Measurements from ENCODE around the gene AOAH.
"Not testable (repeated sequence)": the region's sequence is repeated elsewhere in the genome, so short reads cannot be mapped to it uniquely, and the experiment has no call there.

AOAH gene

DNA sequence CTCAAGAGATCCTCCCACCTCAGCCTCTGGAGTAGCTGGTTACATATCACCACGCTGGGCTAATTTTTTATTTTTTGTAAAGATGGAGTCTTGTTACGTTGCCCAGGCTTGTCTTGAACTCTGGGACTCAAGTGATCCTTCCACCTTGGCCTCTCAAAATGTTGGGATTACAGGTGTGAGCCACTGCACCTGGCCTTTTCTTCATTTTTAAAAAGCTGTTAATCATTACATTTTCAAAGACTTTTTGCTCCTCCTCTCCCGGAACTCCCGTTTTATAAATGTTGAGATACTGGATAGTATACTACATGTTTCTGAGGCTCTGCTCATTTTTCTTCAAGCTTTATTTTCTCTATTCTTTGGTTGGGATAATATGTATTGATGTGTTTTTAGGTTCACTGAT is 16.4 kb downstream of the AOAH start:
- no peak for TF ChIP-seq JUND (IDR thresholded peaks at IDR 0.05; ENCODE audit: low read depth)
- no peak for DNase-seq (ENCODE audit: low read depth in 1 of 2, low spot score in 1 of 2)
- in situ Hi-C loops (cut with HindIII; ENCODE audit: low pct_unique_long_range_greater_than_20kb, low sequenced_read_pairs) = no loop called here

DNA sequence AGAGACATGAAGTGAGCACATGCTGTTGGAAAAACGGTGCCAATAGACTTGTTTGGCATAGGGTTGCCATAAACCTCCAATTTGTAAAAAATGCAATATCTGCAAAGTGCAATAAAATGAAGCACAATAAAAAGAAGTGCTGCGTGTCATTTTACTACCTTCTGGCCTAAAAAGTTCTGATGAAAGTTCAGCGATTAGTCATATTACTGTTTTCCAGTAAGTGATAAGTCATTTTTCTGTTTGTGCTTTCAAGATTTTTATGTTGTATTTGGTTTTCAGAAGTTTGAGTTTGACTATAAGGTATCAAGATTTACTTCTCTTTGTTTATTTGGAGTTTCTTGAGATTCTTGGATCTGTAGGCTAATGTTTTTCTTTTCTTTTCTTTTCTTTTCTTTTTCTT is 16.8 kb downstream of the AOAH start:
- no peak for TF ChIP-seq JUND (IDR thresholded peaks at IDR 0.05; ENCODE audit: low read depth)
- in situ Hi-C loops (cut with HindIII; ENCODE audit: low pct_unique_long_range_greater_than_20kb, low sequenced_read_pairs) = no loop called here
- no peak for DNase-seq (ENCODE audit: low read depth in 1 of 2, low spot score in 1 of 2)

DNA sequence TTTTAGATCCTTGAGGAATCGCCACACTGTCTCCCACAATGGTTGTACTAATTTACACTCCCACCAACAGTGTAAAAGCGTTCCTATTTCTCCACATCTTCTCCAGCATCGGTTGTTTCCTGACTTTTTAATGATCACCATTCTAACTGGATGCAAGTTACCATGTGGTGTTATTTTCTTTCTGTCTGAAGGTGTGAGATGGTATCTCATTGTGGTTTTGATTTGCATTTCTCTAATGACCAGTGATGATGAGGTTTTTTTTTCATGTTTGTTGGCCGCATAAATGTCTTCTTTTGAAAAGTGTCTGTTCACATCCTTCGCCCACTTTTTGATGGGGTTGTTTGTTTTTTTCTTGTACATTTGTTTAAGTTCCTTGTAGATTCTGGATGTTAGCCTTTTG is 20.4 kb downstream of the AOAH start:
- in situ Hi-C loops (cut with HindIII; ENCODE audit: low pct_unique_long_range_greater_than_20kb, low sequenced_read_pairs); DNase-seq (ENCODE audit: low read depth in 1 of 2, low spot score in 1 of 2): not testable (repeated sequence)

DNA sequence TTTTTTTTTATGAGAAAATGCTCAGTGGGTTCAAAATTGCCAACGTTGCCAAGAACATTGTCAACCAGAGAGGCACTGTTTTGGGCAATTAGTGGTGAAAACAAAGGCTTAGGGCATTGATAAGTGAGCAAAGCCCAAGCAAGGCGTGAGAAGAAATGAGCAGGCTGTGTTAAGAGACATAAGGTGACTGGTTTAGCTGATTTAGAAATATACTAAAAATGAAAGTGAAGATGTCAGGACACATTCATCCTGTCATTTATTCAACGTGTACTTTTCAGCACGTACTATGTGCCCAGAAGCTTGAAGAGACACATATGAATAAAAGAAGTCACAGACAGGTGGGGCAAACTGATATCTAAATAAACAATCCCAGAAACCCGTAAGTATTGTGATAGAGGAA is 31.8 kb downstream of the AOAH start:
- no peak for DNase-seq (ENCODE audit: low read depth in 1 of 2, low spot score in 1 of 2)
- TF ChIP-seq JUND (IDR thresholded peaks at IDR 0.05; ENCODE audit: low read depth) = no peak
- in situ Hi-C loops (cut with HindIII; ENCODE audit: low pct_unique_long_range_greater_than_20kb, low sequenced_read_pairs) = no loop called here

DNA sequence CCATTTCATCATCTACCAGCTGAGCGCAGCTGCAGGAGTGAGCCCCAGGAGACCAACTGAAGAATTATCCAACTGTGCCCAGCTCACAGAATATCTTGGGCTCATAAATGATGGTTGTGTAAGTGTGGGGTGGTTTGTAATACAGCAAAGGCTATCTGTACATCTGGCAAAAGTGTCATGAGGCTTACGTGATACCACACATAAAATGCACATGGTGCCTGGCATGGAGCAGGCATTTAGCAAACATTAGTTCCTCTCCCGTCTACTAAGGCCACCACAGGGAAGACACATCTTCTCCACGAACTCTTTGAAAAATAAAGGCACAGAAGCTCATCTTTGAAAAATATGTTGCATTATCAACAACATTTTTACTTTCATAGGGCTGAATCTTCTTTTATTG is 32.3 kb downstream of the AOAH start:
- DNase-seq (ENCODE audit: low read depth in 1 of 2, low spot score in 1 of 2) = no peak
- TF ChIP-seq JUND (IDR thresholded peaks at IDR 0.05; ENCODE audit: low read depth) = no peak
- in situ Hi-C loops (cut with HindIII; ENCODE audit: low pct_unique_long_range_greater_than_20kb, low sequenced_read_pairs) = no loop called here

DNA sequence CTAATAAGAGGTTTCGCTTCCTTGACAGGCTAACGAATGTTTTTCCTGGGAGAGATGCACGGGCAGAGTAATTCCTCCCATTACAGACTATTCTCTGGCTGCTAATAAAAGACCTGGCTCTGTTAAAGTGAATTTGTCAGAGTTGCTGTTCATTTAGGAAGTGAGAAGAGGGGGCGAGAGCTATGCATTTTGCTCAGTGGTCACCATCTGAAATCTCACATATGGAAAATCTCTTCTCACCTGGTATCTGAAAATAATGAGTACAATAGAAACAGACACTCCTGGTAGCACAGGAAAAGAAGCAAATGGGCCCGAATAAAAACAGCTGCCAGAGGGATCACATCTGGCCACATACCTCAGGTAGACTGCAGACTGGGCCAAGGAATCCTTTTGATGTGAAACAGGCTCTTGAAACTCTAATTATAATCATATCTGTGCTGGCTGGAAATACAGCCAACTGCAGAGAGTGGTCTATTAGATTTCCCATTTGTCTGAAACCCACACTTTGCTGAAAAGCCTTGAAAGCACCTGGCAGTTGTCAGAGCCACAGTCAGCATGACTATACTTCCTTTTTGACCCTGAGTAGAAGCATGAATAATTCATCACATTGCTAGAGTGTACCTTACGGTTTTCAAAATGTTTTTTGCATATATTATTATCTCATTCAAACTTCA is 33.6 kb downstream of the AOAH start:
- DNase-seq (ENCODE audit: low read depth in 1 of 2, low spot score in 1 of 2) = no peak
- in situ Hi-C loops (cut with HindIII; ENCODE audit: low pct_unique_long_range_greater_than_20kb, low sequenced_read_pairs) = no loop called here
- no peak for TF ChIP-seq JUND (IDR thresholded peaks at IDR 0.05; ENCODE audit: low read depth)

DNA sequence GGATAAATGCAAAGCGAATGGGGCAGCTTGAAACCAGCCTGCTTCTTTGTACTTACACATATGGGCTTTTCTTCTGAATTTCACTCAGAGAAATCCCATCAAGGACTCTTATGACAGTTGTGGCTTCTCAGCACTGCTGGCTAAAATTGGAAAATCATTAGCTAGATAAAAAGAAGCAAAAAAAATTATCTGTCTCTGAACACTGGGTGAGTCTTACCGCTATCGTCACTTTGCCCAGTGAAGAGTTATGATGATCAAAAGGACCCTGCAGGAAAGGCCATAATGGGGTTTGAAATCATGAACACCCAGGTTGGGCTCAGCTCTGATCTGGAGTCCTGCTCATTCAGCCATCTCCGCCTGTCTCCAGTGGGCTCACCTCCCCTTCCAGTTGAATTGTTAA is 34.3 kb downstream of the AOAH start:
- no peak for TF ChIP-seq JUND (IDR thresholded peaks at IDR 0.05; ENCODE audit: low read depth)
- DNase-seq (ENCODE audit: low read depth in 1 of 2, low spot score in 1 of 2) = no peak
- in situ Hi-C loops (cut with HindIII; ENCODE audit: low pct_unique_long_range_greater_than_20kb, low sequenced_read_pairs) = no loop called here

DNA sequence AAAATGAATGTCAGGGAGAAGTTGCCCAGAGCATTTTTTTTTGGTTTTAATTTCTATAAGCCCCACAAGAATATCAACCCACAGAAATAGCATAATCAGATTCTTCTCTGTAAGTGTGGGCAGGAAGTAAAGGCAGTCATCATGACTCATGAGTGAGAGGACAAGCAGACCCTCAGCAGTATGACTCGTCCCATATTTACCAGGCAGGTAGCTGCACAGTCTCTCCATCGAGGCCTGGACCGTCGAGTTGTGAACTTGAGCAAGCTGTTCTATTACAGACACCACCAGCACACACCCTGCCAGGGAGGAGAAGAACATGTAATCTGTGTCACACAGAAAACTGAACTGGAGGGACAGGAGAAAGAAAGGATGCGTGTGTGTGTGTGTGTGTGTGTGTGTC is 37.8 kb downstream of the AOAH start:
- in situ Hi-C loops (cut with HindIII; ENCODE audit: low pct_unique_long_range_greater_than_20kb, low sequenced_read_pairs) = no loop called here
- no peak for DNase-seq (ENCODE audit: low read depth in 1 of 2, low spot score in 1 of 2)
- no peak for TF ChIP-seq JUND (IDR thresholded peaks at IDR 0.05; ENCODE audit: low read depth)

DNA sequence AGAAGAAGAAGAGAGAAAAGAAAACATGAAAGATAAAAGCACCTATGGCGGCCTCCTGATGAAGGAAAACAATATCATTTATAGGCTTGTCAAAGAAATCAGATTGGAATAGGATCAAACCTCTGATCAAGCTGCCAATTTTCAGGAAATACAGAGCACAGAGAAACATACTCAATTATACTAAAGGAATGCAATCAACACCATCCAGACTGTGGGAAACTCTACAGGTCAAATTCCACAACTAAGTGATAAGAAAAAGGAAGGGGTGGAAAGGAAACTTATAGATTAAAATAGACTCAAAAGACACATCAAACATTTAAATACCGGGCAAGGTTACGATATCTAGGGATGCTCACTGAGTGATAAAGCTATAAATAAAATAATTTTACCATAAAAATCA is 39.3 kb downstream of the AOAH start:
- in situ Hi-C loops (cut with HindIII; ENCODE audit: low pct_unique_long_range_greater_than_20kb, low sequenced_read_pairs) = no loop called here
- no peak for TF ChIP-seq JUND (IDR thresholded peaks at IDR 0.05; ENCODE audit: low read depth)
- DNase-seq (ENCODE audit: low read depth in 1 of 2, low spot score in 1 of 2) = no peak

DNA sequence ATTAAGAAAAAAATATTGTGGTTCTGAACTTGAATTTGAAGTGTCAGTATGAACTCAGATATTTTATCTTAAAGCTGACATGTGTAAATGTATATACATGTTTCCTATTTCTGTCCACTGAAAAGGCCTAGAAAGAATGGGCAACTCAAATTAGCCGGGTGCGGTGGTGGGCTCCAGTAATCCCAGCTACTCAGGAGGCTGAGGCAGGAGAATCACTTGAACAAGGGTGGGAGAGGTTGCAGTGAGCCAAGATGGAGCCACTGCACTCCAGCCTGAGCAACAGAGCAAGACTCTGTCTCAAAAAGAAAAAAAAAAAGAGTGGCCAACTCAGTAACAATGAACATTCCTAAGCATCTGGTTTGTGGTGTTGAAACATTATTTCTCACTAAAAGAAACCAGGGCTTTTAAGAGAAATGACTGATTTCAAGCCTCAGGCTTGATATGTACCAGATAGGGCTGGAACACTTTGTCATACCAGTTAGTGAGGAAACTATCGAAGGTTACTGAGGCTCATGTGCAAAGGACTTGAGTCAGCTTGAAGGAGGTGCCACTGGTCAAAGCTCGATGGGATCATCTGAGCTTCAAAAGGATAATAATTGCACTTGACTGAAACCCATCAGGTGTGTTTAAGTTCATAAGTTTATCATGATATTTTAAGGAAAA is 40.5 kb downstream of the AOAH start:
- DNase-seq (ENCODE audit: low read depth in 1 of 2, low spot score in 1 of 2) = no peak
- in situ Hi-C loops (cut with HindIII; ENCODE audit: low pct_unique_long_range_greater_than_20kb, low sequenced_read_pairs) = no loop called here

DNA sequence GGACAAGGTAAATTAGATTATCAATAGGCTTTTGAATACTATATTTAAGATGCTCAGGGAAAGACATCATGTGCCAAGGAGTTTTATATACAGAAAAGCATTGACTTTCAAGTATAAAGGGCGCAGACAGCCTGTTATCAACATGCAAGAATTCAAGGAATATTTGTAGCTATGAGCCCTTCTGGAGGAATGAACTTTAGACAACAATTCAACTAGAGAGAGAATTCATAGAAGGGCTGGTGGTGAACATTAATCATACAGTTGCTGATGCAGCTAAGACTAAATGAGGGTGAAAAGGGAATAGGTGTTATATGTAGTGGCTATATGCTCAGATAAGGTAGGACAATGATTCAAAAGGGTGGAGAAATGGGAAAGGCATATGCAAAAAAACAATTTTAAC is 41.2 kb downstream of the AOAH start:
- TF ChIP-seq JUND (IDR thresholded peaks at IDR 0.05; ENCODE audit: low read depth) = no peak
- DNase-seq (ENCODE audit: low read depth in 1 of 2, low spot score in 1 of 2) = no peak
- in situ Hi-C loops (cut with HindIII; ENCODE audit: low pct_unique_long_range_greater_than_20kb, low sequenced_read_pairs) = no loop called here

More for the DNA sequence above, 40.5 kb downstream of the AOAH start:
- TF ChIP-seq JUND (IDR thresholded peaks at IDR 0.05; ENCODE audit: low read depth) = no peak

DNA sequence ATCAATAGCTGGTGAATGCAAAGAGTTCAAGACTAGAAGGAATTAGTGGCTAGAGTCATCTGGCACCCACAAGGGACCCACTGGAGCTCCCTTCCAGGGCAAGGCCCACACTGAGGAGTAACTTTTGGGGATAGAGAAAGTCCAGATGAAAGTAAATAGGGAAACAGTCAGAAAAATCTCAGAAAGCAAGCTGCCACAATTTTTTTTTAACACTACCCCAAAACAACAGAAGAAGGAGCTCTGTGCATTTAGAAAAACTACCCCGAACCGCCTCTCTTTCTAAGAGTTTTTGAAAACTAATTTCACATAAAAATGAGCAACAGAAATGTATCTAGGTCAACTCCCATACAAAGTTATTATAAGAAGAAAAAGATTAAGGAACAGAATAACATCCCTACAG is 42.2 kb downstream of the AOAH start:
- in situ Hi-C loops (cut with HindIII; ENCODE audit: low pct_unique_long_range_greater_than_20kb, low sequenced_read_pairs) = no loop called here
- no peak for TF ChIP-seq JUND (IDR thresholded peaks at IDR 0.05; ENCODE audit: low read depth)
- DNase-seq (ENCODE audit: low read depth in 1 of 2, low spot score in 1 of 2) = no peak

DNA sequence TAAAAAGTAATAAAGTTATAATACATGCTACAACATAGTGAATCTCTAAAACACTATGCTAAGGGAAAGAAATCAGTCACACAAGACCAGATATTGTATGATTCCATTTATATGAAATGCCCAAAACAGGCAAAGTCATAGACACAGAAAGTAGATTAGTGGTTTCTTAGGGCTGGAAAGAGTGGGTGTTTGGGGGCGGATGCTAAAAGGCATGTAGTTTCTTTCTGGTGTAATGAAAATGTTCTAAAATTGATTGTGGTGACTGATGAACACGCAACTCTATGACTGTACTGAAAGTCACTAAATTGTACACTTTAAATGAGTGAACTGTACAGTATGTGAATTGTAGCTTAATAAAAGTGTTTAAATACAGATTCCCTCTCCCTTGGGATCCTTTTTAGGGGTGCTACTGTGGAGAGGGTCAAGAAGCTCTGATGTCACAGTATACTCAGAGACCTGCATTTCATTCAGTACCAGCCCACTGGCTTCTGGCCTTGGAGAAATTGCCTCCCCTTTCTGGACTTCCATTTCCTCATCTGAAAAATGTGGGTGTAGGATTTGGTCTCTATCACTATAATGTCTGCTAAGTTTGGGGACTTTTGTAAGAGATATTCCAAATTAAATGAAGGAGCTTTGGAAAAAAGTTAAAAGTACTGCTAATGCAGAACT is 46.4 kb downstream of the AOAH start:
- in situ Hi-C loops (cut with HindIII; ENCODE audit: low pct_unique_long_range_greater_than_20kb, low sequenced_read_pairs) = no loop called here
- TF ChIP-seq JUND (IDR thresholded peaks at IDR 0.05; ENCODE audit: low read depth) = no peak

More for the DNA sequence above, 46.4 kb downstream of the AOAH start:
- no peak for DNase-seq (ENCODE audit: low read depth in 1 of 2, low spot score in 1 of 2)
